Right hindlimb (tissue), 1 donor: Measurements from ENCODE around the gene TFE3.
A peak's percentile ranks its signal among the peaks of the same experiment; 100 is the strongest.

Source experiments
- DNase-seq: peaks from one replicate; pipeline ENCODE4 v3.0.0-alpha.2; 2018

Gene TFE3

GRCh38 chrX:49043220-49043986, at the start of gene TFE3:
Gene TFE3 (minus strand): TSS chrX:49043357. CDS start chrX:49043226, 131 bp downstream.
- peak; percentile 98 for DNase-seq

- no peak for DNase-seq
These were observed 46.4 kb upstream of the TFE3 start for GRCh38 chrX:49089553-49089952.

- DNase-seq = no peak
These were observed 39.2 kb upstream of the TFE3 start for GRCh38 chrX:49082271-49082871.

- DNase-seq = peak; percentile 85
These were observed 36.6 kb upstream of the TFE3 start, which contains the start of gene WDR45 for GRCh38 chrX:49079489-49080428. Gene WDR45 (minus strand): TSS chrX:49079887. CDS start chrX:49078095, 1,792 bp downstream.

- DNase-seq = no peak
These were observed 34.8 kb upstream of the TFE3 start for GRCh38 chrX:49077941-49078340.

GRCh38 chrX:49075347-49075746, 32.2 kb upstream of the TFE3 start:
- DNase-seq = no peak

GRCh38 chrX:49073601-49074575, 30.7 kb upstream of the TFE3 start, which contains the start of gene PRAF2:
Gene PRAF2 (minus strand): TSS chrX:49074002. CDS start chrX:49073987, 15 bp downstream.
- DNase-seq = peak; percentile 95

- no peak for DNase-seq
These were observed 29.5 kb upstream of the TFE3 start for GRCh38 chrX:49072712-49073095.

- DNase-seq = peak; percentile 90
These were observed 28.9 kb upstream of the TFE3 start for GRCh38 chrX:49071877-49072711.

GRCh38 chrX:49070988-49071387, 27.8 kb upstream of the TFE3 start:
- no peak for DNase-seq

- DNase-seq = no peak
These were observed 25.9 kb upstream of the TFE3 start for GRCh38 chrX:49069038-49069437.

GRCh38 chrX:49067285-49068120, 24.3 kb upstream of the TFE3 start:
- no peak for DNase-seq

GRCh38 chrX:49066690-49067089, 23.5 kb upstream of the TFE3 start:
- no peak for DNase-seq

- no peak for DNase-seq
These were observed 23.1 kb upstream of the TFE3 start for GRCh38 chrX:49066278-49066677.

GRCh38 chrX:49064735-49065134, 21.6 kb upstream of the TFE3 start:
- no peak for DNase-seq

- DNase-seq = no peak
These were observed 21.1 kb upstream of the TFE3 start for GRCh38 chrX:49064303-49064702.

GRCh38 chrX:49063715-49064114, 20.6 kb upstream of the TFE3 start:
- DNase-seq = no peak

GRCh38 chrX:49061916-49062315, 18.8 kb upstream of the TFE3 start:
- DNase-seq = no peak

- DNase-seq = no peak
These were observed 18.3 kb upstream of the TFE3 start for GRCh38 chrX:49061490-49061889.

GRCh38 chrX:49060914-49061313, 17.8 kb upstream of the TFE3 start:
- no peak for DNase-seq
